LNCAP (cell line): ENCODE measurements around the gene SLC6A6.

Experiments used
- CTCF ChIP-seq: fragments of 450-650 bp; IDR thresholded peaks from 2 replicates; pipeline ENCODE4 v1.5.1; 2017; ENCODE audit warnings: mild to moderate bottlenecking

SLC6A6 gene

GRCh38 chr3:14534516-14535191 is 132.2 kb downstream of the SLC6A6 start:
- TF ChIP-seq CTCF = no peak

GRCh38 chr3:14535616-14536015 is 133.2 kb downstream of the SLC6A6 start:
- no peak for TF ChIP-seq CTCF

GRCh38 chr3:14536055-14536815 is 133.8 kb downstream of the SLC6A6 start:
- TF ChIP-seq CTCF = no peak

GRCh38 chr3:14536837-14537589 is 134.6 kb downstream of the SLC6A6 start:
- TF ChIP-seq CTCF = no peak

- TF ChIP-seq CTCF = no peak
Observed at GRCh38 chr3:14537590-14538450, 135.4 kb downstream of the SLC6A6 start.

- no peak for TF ChIP-seq CTCF
Observed at GRCh38 chr3:14538451-14539088, 136.2 kb downstream of the SLC6A6 start.
